ENCODE results near the gene CHRNE. TPM values are rescaled to one million over a fixed set of nuclear protein-coding genes. Genes with fewer than 3 reads are reported as not detected.

Gene CHRNE
- total and polyA plus RNA-seq, 2 of the 4 experiments (the other 2 are of a cell fraction): under 0.01 to 0.21 TPM

DNA sequence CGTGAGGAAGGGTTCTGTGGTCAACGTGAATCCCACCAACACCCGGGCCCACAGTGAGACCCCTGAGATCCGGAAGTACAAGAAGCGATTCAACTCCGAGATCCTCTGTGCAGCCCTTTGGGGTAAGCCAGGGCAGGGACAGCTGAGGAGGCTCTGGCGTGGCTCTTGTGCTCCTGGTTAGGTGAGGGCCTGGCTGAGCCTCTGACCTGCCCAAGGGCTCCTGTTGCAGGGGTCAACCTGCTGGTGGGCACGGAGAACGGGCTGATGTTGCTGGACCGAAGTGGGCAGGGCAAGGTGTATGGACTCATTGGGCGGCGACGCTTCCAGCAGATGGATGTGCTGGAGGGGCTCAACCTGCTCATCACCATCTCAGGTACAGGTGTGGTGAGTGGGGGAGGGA is 7.8 kb downstream of the CHRNE start:
- H3K9ac ChIP-seq (ENCODE audit: low read depth, low read length): no peak overlapping the region
- H3K56ac ChIP-seq (ENCODE audit: extremely low read depth, insufficient read depth, low read length): no peak overlapping the region
- intact Hi-C loops (cut with micrococcal nuclease) (no loop called here), dilution Hi-C loops (cut with HindIII; ENCODE audit: low sequenced_read_pairs, unreplicated experiment) (no loop called here), in situ Hi-C loops (cut with MboI; ENCODE audit: low sequenced_read_pairs) (no loop called here)
- no peak overlapping the region for H2BK5ac ChIP-seq (ENCODE audit: low read depth, low read length, poor library complexity, severe bottlenecking)
- H2AK9ac ChIP-seq (replicated peaks; ENCODE audit: low read depth, low read length, poor library complexity): peak overlapping the region; percentile 61
- no peak overlapping the region for H3K4me3 ChIP-seq (ENCODE audit: insufficient read depth, low read depth, low read length)
- H3K9me1 ChIP-seq (ENCODE audit: insufficient read depth, low read length): no peaks in the 10 kb centered on the region
- no peaks in the 10 kb centered on the region for H3K4me1 ChIP-seq (ENCODE audit: control insufficient read depth, insufficient read depth, low read length)
- no peak overlapping the region for H3K14ac ChIP-seq (replicated peaks; ENCODE audit: low read depth, low read length)
- H3K27ac ChIP-seq (ENCODE audit: insufficient read depth, low read length): no peak overlapping the region
- ChIA-PET CTCF (interaction anchor here (1.5 kb wide), 1 partner anchor 105 kb away, joined by 5 read pairs; no protein-coding TSS in a partner anchor), POLR2A (ENCODE audit: unreplicated experiment) (no interaction called here)
- no peak overlapping the region for H2BK20ac ChIP-seq (ENCODE audit: low read depth, low read length)
- H3K4me2 ChIP-seq (ENCODE audit: low read depth, low read length): no peak overlapping the region
- H4K20me1 ChIP-seq (ENCODE audit: insufficient read depth, low read length): no peaks in the 10 kb centered on the region; the same call in 1 of the 2 replicates
- DNase-seq (no peak), ATAC-seq (ENCODE audit: low read depth) (no peak)
- no peak overlapping the region for H4K5ac ChIP-seq (ENCODE audit: low read depth, low read length)
- no peaks in the 10 kb centered on the region for H3K27me3 ChIP-seq (ENCODE audit: control insufficient read depth, insufficient read depth, low read length)
- no peak overlapping the region for H4K8ac ChIP-seq (ENCODE audit: low read depth in 2 of 2, low read length in 2 of 2)
- no peak overlapping the region for H2BK15ac ChIP-seq (ENCODE audit: low read depth, low read length)
- H3K18ac ChIP-seq (ENCODE audit: low read depth, low read length): no peak overlapping the region
- no peak overlapping the region for H3K4ac ChIP-seq (ENCODE audit: low read depth, low read length)
- H3K36me3 ChIP-seq (ENCODE audit: control insufficient read depth, insufficient read depth, low read length): peaks cover 62% of the 10 kb centered on the region
- no peak overlapping the region for H2AFZ ChIP-seq (replicated peaks; ENCODE audit: low read length, poor library complexity)
- no peaks in the 10 kb centered on the region for H3K9me3 ChIP-seq (ENCODE audit: control insufficient read depth, insufficient read depth, low read length)
- no peak overlapping the region for H2BK120ac ChIP-seq (ENCODE audit: low read depth, low read length)
- TF ChIP-seq RCOR1 (IDR thresholded peaks at IDR 0.05; ENCODE audit: insufficient replicate concordance, low read length) (no peak), USF2 (IDR thresholded peaks at IDR 0.05; ENCODE audit: low read depth, low read length) (no peak), MAZ (IDR thresholded peaks at IDR 0.05; ENCODE audit: borderline replicate concordance, low read depth, low read length) (no peak), RFX5 (IDR thresholded peaks at IDR 0.05; ENCODE audit: low read depth, low read length) (no peak), MAFK (IDR thresholded peaks at IDR 0.05; ENCODE audit: low read depth, low read length) (no peak), NFE2L2 (IDR thresholded peaks at IDR 0.05; ENCODE audit: low read depth, low read length) (no peak), CHD1 (IDR thresholded peaks at IDR 0.05; ENCODE audit: low read depth, low read length) (no peak), RAD21 (IDR thresholded peaks at IDR 0.05; ENCODE audit: low read length) (no peak), MXI1 (IDR thresholded peaks at IDR 0.05; ENCODE audit: borderline replicate concordance, low read depth, low read length) (no peak), CEBPB (IDR thresholded peaks at IDR 0.05; ENCODE audit: low read depth, low read length) (no peak), POLR2A (IDR thresholded peaks at IDR 0.05; ENCODE audit: low read depth, low read length) (no peak), BHLHE40 (IDR thresholded peaks at IDR 0.05; ENCODE audit: low read depth, low read length) (no peak), SMC3 (IDR thresholded peaks at IDR 0.05; ENCODE audit: low read depth, low read length) (no peak), ELK1 (IDR thresholded peaks at IDR 0.05; ENCODE audit: borderline replicate concordance, low read depth, low read length) (no peak)
- TF ChIP-seq, protein P1, sequence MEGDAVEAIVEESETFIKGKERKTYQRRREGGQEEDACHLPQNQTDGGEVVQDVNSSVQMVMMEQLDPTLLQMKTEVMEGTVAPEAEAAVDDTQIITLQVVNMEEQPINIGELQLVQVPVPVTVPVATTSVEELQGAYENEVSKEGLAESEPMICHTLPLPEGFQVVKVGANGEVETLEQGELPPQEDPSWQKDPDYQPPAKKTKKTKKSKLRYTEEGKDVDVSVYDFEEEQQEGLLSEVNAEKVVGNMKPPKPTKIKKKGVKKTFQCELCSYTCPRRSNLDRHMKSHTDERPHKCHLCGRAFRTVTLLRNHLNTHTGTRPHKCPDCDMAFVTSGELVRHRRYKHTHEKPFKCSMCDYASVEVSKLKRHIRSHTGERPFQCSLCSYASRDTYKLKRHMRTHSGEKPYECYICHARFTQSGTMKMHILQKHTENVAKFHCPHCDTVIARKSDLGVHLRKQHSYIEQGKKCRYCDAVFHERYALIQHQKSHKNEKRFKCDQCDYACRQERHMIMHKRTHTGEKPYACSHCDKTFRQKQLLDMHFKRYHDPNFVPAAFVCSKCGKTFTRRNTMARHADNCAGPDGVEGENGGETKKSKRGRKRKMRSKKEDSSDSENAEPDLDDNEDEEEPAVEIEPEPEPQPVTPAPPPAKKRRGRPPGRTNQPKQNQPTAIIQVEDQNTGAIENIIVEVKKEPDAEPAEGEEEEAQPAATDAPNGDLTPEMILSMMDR (conservative IDR thresholded peaks at IDR 0.05; ENCODE audit: low read depth, low read length): no peak
- H2AK5ac ChIP-seq (ENCODE audit: low read depth, low read length): no peak overlapping the region
- no peaks in the 10 kb centered on the region for H3K79me1 ChIP-seq (ENCODE audit: low read depth in 1 of 2, low read length in 2 of 2)
- no peak overlapping the region for H4K91ac ChIP-seq (ENCODE audit: insufficient read depth, low read depth, low read length)
- BruUV-seq (replicated peaks): no TSS peak
- no peak overlapping the region for H3K23ac ChIP-seq (ENCODE audit: low read depth, low read length)
- WGBS, 2 experiments (ENCODE audit: extremely low coverage in 2 of 2, insufficient read length in 1 of 2): 94% methylated on average over 8 of the region's 13 CpGs; no CpG with 5 or more reads in 1 of the 2 experiments
